HG03095 (cell line): ENCODE measurements around the gene SF3B2.

Source experiments
- ATAC-seq: cut with Tn5 transposase; IDR thresholded peaks from one replicate; pipeline ENCODE4 v1.9.1; 2021; ENCODE audit warnings: moderate library complexity; ENCODE audit not compliant: unreplicated experiment

Gene SF3B2

GRCh38 chr11:66048547-66049323 is 3.4 kb upstream of the SF3B2 start, which contains the start of gene GAL3ST3:
TSS of gene GAL3ST3 (minus strand) at chr11:66049161. CDS start at chr11:66045415, 3,746 bp downstream.
- no peak for ATAC-seq

- no peak for ATAC-seq
These were observed 1.5 kb upstream of the SF3B2 start for GRCh38 chr11:66050581-66051231.

GRCh38 chr11:66051371-66051765 is 796 bp upstream of the SF3B2 start:
- no peak for ATAC-seq

- no peak for ATAC-seq
These were observed 459 bp downstream of the SF3B2 start for GRCh38 chr11:66052664-66052982.

GRCh38 chr11:66055021-66055420 is 2.9 kb downstream of the SF3B2 start:
- no peak for ATAC-seq

GRCh38 chr11:66056501-66056900 is 4.3 kb downstream of the SF3B2 start:
- ATAC-seq: no peak

- no peak for ATAC-seq
These were observed 8.0 kb downstream of the SF3B2 start for GRCh38 chr11:66059966-66060680.

- ATAC-seq: no peak
These were observed 9.1 kb downstream of the SF3B2 start for GRCh38 chr11:66061268-66061667.

- no peak for ATAC-seq
These were observed 10.2 kb downstream of the SF3B2 start for GRCh38 chr11:66062408-66062807.

GRCh38 chr11:66063900-66064299 is 11.7 kb downstream of the SF3B2 start:
- no peak for ATAC-seq

- no peak for ATAC-seq
These were observed 12.4 kb downstream of the SF3B2 start for GRCh38 chr11:66064571-66064970.

GRCh38 chr11:66066751-66067150 is 14.6 kb downstream of the SF3B2 start:
- ATAC-seq: no peak

GRCh38 chr11:66067640-66068039 is 15.5 kb downstream of the SF3B2 start:
- no peak for ATAC-seq

- no peak for ATAC-seq
These were observed 16.1 kb downstream of the SF3B2 start for GRCh38 chr11:66068154-66068821.

GRCh38 chr11:66068923-66069714 is 17.0 kb downstream of the SF3B2 start:
- no peak for ATAC-seq

GRCh38 chr11:66069715-66070603 is 17.8 kb downstream of the SF3B2 start, which contains the start of gene PACS1:
TSS of gene PACS1 (plus strand) at chr11:66070272. CDS start at chr11:66070487, 215 bp downstream.
- peak; percentile 40 for ATAC-seq

- ATAC-seq: peak; percentile 8
These were observed 18.6 kb downstream of the SF3B2 start for GRCh38 chr11:66070604-66071380.

- ATAC-seq: no peak
These were observed 19.2 kb downstream of the SF3B2 start for GRCh38 chr11:66071381-66071801.

GRCh38 chr11:66072081-66072480 is 19.9 kb downstream of the SF3B2 start:
- ATAC-seq: no peak
